AG08395 (cell line): ENCODE measurements around the gene ACO1.

ENCODE experiments used
- DNase-seq: peaks from one replicate; pipeline ENCODE4 v3.0.0; 2012; ENCODE audit warnings: mixed read lengths, low spot score

Gene ACO1

DNA sequence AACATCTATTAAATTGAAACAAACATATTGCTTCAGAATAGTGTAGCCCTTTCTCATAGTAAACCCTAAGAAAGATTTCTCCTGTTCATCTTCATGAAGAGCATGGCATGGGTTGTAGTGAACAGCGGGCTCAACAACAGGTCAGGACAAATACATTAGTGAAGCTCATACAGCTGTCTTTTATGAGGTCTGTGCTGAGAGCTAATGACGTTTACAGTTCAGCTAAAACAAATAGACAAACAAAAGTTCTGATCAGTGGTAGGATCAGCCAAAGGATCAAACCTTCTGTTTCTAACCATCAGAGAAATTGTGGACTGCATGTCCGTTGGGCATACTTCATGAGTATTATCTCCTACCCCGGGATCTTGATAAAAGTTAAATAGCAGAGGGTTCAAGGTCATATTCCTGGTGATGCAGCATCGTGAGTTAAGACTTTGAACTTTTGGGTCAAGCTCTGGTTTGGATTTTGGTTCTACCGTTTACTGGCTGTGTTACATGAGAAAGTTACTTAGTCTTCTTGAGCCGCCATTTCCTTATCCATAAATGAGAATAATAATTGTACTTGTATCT is 37.9 kb downstream of the ACO1 start:
- no peak for DNase-seq

DNA sequence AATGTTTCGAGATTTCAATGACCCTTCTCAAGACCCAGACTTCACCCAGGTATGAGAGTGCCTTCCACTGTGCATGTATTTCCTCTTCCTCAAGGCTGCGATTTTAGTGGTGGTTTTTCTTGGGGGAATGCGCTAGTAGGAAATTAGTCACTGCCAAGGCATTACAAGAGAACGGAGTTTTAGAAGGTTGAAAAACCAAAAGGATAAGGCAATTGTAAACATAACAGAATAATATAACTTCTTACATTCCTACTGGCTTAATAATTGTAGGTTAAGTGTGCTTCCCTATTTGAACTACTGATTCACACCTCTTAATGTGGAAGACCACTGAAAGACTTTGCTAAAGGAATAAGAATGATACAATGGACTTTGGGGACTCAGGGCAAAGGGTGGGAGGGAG is 38.9 kb downstream of the ACO1 start:
- no peak for DNase-seq

DNA sequence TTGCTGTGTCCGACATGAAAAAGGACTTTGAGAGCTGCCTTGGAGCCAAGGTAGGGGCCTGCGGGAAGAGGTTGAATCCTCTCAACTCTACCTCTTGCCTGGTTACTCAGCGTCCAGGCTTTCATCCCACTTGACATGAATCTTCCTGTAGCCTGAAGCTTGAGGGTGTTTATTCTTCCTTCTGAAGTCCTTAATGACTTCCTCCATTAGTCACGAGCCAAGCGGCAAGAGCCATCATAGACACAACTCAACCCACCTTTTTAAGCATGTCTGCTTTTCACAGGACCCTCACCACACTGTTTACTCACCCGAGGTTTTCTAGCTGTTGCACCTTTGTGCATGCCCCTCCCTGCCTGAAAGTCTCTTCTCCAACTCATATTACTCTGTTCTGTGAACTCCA is 40.2 kb downstream of the ACO1 start:
- no peak for DNase-seq

DNA sequence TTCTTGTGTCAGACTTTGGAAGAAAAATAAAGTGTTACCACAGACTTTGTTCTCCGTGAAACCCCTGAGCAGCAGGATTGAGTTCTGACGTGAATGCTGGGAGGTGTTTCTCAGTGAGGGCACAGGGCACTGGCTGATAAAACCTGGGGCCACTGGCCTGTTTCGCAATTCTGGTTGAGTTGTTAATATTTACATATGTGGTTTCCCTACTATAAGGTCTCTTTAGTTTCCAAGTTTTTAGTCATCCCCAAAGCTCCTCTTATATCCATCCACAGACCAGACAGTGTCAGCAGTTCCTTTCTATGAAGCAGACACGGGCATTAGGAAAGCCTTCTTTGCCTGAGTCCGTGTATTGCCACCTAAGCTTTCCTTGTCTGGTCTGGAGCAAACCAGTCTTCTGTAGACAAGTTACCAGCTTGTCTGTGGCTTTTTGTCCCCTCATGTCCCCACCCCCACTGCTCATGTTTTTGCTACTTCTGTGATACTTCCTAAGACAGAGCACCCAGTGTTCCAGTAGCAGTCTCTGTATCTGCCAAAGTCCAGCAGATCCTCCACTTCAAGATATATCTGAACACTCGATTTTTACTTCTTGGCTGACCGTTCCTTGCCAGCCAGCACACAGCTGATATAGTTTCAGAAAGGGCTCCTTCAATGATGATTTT is 42.0 kb downstream of the ACO1 start:
- no peak for DNase-seq

DNA sequence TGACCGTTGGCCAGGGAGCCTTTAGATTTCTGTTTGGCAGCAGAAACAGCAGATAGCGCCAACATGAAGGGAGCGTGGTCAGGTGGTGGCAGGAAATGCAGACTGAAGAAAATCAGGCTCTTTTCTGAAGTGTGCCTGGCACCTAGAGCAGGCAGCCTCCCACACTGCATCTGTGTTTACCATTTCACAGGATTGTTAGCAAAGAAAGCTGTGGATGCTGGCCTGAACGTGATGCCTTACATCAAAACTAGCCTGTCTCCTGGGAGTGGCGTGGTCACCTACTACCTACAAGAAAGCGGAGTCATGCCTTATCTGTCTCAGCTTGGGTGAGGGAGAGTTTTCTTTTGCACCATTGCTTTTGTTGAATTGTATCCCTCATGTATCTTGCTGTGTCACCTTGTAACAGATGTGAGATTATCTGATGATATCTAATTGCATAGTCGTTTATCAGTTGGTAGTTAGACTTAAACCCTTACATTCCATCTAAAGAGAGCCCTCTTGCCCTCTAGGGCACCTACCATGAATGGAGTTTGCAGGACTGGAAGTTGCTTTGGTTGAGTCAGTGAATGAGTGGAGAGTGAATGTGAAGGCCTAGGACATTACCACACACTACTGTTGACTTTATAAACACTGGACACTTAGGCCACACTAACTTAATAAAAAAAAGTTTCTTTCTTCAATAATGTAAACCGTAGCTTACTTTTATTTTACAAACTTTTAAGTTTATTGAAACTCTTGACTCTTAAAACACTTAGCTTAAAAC is 42.8 kb downstream of the ACO1 start:
- DNase-seq, result no peak

DNA sequence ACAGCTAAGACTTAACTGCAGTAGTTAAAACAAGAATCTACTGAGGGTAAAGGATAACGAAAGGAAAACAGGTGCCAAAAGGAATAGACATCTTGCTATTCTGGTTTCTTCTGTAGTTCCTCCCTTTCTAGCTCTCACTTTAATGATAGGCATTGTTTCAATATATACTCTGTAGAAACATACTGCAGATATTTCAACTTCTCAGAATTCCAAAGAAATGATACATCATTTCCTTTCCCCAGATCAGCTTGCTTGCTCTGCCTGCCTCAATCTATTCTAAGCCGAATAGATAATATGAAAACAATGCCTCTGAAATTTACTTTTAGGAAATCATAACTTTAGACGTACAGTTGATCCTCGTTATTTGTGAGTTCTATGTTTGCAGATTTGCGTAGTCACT is 46.3 kb downstream of the ACO1 start:
- peak; percentile 74 for DNase-seq

DNA sequence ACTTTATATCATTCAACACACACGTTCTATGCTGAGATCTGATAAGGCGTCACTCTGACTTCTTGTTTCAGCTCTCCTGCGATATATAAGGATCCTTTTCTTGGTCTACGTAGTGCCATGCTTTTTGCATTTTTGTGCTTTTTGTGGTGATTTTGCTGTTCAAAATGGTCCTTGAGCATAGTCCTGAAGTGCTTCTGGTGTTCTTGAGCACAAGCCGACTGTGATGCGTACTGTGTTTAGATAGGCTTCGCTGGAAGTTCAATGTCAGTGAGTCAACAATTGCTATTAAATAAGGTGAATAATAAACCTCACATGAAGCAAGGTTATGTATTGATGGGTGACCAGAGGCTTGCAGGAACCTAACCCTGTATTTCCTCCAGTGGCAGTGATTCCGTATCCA is 46.8 kb downstream of the ACO1 start:
- DNase-seq, result no peak

DNA sequence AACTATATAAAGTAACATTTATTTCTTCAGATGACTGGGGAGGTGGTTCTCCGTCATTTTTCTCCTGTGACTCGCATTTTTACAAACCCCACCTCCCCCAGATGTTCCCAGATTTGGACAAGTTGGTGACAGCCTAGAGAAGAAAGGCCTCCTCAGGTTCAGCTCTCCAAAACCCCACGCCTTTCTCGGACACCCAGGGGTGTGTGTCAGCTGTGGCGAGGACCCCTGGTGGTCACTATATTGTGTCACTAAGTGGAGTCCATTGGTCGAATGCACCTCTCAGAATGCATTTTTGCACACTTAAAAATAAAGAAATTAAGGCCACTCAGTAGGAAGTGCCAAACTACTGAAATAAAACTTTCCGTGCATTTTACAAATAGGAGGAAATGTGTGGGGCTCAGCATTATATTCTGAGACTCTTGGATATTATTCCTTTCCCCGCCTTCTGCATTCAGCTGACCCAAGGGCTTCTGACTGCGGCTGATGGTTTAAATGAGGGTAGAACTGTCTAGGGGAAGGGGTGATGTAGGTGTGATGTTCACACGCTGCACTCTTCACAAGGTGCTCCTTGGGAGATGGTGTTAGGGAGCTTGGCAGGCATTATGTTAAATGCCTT is 47.6 kb downstream of the ACO1 start:
- peak; percentile 58 for DNase-seq

DNA sequence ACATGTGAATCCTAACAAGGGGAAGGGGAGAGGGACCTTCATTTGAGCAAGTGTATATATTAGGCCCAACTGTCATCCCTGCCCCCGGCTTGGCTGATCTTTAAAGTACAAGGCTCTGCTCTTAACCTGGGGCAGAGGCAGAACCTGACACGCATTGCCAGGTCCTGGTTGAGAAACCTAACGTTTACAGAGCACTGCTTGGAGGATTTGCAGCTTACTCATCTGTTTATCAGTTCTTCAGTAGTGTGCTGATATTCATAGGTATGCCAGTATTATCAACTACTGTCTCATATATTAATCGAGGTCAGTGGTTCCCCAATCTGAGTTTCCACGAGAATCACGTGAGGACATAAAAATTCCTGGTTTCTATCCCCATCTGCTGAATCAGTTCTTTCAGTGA is 50.4 kb downstream of the ACO1 start:
- no peak for DNase-seq

DNA sequence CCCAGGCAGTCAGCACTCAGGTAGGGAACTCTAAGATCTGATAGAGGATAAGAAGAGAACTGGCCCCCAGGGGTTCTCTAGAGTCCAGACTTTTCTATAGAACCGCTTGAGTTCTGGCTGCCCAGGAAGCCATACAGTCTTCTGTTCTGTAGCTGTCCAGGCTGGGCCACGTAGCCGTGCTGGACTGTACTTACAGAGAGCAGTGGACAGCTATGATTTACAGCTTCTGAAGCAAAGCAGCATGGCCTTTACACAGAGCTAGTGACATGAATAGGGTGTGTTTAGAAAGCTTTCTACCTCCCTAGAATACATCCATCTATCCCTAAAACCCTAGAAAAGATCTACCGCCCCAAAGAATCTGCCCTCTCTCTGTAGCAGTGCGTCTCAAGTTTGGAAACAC is 57.2 kb downstream of the ACO1 start:
- DNase-seq, result no peak

DNA sequence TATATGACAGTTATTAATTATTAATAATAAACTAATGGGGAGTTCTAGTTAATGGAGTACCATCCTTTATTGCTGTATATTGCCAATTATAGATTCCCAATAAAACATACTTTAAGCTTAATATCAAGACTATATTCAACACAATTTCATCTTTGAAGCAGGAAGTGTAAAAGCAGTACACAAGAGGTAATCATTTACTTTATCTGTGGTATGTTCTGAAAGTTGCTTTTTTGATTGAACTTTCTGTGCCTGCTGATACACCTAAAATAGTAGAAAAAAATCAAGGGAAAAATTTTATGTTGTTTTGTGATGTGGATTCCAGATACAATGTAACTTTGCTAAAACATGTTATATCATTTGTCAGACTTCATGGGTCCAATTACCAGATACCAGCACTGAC is 58.0 kb downstream of the ACO1 start:
- DNase-seq, result no peak

DNA sequence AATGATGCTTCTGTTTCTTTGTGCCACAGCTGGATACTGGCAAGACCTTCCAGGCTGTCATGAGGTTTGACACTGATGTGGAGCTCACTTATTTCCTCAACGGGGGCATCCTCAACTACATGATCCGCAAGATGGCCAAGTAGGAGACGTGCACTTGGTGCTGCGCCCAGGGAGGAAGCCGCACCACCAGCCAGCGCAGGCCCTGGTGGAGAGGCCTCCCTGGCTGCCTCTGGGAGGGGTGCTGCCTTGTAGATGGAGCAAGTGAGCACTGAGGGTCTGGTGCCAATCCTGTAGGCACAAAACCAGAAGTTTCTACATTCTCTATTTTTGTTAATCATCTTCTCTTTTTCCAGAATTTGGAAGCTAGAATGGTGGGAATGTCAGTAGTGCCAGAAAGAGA is 65.5 kb downstream of the ACO1 start:
- DNase-seq, result no peak

DNA sequence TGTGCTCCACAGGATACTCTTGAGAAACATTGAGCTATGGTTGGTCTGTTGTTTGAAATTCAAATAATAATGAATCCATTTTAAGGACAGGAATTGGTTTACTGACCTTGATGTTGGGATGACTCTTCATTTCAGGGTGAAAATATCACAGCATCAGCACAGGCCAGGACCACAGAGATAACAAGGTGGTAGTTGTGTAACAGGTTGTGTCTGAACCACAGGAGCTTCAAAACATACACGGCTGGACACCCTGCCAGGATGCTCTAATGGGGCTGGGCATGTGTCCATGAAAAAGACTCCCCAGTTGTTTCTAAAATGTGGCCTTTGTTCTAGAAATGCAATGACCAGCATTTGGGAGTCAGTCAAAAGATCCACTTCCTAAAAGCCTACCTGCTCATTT is 69.8 kb downstream of the ACO1 start:
- no peak for DNase-seq

DNA sequence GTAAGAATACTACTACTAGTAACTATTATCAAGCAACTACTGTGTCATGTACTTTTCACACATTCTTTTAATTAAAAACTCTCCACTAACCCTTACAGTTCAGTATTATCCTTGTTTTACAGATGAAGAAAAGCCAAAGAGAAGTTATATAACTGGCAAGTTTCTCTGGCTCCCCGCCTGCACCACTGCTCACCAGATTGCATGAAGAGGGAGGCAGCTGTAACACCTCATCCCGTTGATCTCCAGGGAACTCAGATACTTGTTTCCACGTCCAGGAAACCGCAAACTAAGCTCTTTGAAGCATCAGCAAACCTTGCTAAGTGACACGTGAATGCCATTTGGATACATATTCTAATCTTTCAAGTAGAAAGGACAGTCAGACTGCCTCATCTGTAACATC is 71.3 kb downstream of the ACO1 start:
- DNase-seq, result no peak

DNA sequence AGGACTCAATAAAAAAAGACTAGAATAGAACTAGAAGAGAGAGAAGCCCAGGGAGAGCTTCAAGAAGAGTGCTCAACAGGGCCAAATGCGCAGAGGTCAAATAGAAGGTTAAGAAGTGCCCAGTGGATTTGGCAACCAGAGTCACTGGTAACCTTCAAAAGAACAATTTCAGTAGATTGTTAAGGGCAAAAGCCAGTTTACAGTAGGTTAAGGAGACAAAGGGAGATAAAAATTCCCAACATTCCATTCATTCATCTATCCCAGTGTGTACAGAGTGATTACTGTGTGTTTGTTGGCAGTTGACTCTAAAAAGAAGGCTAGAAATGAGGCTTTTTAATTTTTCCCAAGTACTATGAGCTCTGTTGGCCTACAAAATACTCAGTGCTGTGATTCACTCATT is 72.1 kb downstream of the ACO1 start:
- DNase-seq, result peak; percentile 14

DNA sequence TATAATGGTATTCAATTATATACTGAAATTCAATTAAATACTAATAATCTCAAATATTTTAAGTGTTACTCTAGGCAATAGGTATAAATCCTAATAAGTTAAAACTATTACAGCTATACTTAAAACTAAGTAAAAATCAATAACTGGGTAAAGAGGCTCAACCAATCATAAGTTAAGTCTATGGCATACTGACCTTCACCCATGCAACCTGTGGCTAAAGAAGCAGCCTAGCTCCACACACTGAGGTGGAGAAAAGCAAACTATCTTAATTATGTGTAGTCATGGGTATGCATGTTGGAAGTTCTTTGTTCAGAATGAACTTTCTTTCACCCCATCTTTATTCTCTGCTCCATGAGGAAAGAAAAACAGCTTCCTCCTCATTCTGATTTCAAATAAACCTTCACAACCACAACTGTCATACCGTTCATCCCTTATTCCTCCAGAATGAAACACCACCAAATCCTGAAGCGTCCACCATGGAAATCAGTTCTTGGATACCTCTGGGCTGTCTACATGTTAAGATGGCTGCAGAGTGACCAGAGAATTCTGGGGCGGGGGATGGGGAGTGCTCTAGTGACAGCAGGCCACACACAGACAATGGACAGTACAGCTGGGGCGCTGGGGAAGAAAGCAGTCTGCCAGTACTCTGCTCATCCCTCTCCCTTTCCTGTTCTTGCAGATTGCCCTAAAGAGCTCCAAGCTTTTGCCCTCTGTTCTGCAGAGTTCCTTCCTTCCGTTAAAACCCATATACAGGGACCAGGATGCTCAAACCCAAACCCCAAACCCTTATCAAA is 79.3 kb downstream of the ACO1 start:
- DNase-seq, result no peak

DNA sequence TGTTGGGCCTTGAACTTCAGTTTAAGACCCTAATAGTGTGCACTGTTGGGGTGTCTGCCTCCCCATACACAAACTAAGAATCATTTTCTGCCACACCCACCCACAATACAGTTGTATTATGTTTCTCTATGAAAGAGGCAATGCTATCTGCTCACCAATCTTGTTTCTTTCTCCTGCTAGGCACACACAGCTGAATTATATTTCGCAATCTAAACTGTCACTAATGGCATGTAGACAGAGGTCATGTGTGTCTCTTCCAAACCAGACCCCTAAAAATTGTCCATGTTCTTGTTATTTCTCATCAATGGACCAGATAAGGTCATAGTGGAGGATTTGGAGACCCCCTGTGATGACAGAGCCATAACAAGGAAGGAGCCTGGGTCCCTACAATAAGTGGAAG is 84.3 kb downstream of the ACO1 start:
- no peak for DNase-seq

DNA sequence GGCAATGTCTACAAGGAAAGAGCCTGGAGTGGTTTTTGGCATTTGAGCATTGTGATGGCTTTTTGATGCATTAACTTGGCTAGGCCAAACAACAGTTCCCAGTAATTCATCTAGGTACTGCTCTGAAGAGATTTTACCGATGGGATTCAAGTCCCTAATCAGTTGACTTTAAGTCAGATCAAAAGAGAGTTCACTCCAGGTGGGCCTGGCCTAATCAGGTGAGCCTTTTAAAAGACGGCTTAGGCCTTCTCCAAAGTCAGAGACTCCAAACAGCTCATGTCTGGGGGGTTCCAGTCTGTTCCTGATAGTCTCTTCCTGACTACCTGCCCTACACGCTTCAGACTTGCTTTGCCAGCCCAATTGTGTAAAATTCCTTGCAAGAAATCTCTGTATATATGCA is 87.9 kb downstream of the ACO1 start:
- DNase-seq, result no peak

DNA sequence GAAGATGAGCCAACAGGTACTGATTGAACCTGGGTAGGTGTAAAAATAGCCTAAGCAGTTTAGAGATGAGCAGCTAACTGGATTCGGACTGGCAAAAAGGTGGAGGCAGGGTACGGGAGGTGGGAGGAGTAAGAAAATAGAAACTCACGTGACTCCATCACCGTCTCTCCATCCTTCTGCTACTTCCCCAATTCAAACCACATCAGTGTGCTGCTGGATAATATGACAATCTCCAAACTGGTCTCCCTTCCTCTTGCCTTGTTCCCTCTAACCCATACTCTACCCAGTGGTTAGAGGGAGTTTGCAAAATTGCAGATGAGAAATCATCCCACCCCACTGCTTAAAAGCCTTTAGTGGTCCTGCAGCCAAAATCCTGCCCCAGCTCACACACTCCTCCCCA is 98.9 kb downstream of the ACO1 start:
- no peak for DNase-seq

DNA sequence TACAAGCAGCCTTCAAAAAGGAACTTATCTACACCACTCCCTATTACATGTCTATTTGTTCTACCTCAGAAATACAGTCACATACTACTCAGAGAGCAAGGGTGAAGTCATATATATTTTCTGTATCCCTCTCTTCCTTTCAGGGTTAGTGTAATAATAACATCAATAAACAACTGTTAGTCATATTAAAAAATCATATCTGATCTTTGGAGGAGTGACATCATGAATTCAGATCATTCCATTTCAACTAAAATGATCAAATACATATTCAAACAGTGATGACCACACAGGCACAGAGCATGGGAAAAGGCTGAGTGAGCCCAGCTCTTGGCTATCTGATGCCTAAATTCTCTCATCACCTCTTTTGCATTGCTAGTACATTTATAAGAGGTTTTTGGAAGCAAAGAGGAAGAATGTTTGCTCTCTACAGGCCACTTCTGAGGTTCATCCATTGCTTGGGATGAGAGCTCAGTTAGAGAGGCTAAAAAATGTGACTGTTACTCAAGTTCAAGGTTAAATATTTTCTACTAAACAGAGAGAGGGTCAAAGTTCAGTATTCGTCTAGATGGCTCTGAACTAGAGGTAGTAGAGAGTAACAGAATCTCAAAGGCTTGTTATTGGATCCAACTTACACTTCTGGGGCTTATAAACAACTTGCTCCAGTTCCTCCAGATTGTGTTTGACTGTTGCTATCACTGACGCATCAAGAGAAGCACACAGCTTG is 102.6 kb downstream of the ACO1 start:
- DNase-seq, result no peak

DNA sequence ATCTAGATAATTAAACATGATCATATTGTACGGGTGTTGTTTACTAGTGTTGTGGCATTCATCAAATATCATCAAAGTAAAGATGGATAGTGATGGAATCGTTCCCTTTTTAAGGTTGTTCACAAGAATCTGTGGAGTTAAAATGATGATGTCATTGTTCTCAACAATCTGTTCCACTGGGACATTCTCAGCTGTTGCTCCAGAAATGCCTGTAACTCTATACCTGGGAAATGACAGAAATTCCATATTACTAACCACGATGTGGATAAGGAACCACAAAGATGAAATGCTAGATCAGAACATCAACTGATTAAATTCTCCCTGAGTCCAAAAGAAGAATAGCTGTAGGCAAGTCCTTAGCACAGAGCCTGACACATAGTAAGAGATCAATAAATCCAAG is 103.5 kb downstream of the ACO1 start:
- no peak for DNase-seq

DNA sequence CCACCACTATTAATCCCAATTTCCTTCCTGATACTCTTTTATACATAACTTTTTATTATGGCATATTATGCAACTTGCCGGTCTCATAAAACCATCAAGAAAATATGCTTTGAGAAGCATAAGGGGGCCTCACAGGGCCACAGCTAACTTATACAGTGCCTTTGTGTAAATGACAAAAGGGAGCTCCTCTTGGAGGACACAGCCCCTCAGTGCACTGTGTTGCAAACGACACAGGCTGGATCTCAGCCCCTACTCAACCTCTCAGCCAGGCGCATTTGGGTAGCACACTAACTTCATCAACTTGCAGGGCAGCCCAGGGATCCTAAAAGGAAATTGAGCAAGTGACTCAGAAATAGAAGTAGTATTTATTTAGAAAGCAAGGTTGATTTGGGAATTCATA is 106.2 kb downstream of the ACO1 start:
- no peak for DNase-seq
